ENCODE data around the gene DOK7.

The DOK7 gene

DNA sequence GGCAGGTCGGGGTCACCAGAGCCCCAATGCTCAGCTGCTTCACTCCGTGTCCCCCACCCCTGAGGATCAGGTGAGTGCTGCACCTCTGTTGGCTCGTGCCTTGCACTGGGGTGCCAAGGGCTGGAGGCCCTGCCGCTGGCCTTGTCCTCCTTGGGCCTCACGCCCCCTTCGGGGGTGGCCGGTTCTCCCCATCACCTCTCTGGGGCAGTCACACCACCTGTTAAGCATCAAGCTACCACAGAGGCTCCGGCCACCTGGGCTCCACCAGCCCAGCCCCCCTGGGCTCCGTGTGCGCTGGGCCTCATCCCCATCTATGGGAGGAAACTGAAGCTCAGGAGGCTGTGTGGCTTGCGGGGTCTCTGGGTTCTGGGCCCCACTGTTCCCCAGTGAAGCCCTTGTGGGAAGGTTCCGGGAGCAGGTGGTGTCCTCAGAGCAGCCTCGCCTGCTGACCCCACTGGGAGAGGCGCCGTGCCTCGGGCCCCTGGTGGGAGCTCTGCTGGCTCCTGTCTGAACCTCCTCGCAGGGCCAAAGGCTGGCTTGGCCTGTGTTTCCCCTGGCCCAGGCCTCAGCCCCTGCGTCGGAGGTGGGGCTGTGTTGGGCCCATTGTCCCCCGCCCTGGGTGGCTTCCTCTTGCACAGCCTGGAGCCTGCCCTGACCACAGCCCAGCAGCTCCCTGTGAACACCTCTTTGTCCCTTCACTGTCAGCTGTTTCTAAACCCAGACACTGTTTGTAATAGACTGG lies 30.8 kb downstream of the DOK7 start:
- Histone ChIP-seq H3K4me3 (ENCODE audit: low read length in 2 of 2) (no peak overlapping the region), H3K4ac (ENCODE audit: low read length) (no peak overlapping the region), H2BK15ac (ENCODE audit: low read length) (peak overlapping the region; percentile 97), H3K27ac (replicated peaks; ENCODE audit: low read length) (no peak overlapping the region), H3K9ac (ENCODE audit: low read depth, low read length, poor library complexity) (peak overlapping the region; percentile 9), H3K18ac (ENCODE audit: low read length) (peak overlapping the region; percentile 93), H3K23ac (ENCODE audit: low read depth, low read length, poor library complexity) (peak overlapping the region; percentile 11), H3K14ac (ENCODE audit: low read length) (peak overlapping the region; percentile 82), H3K27me3 (ENCODE audit: control insufficient read depth in 3 of 3, insufficient read depth in 3 of 3, low read depth in 1 of 3, low read length in 3 of 3) (peaks cover 0 to 10% (median 0%) of the 10 kb centered on the region in 3 experiments), H4K91ac (ENCODE audit: low read depth, low read length, poor library complexity) (no peak overlapping the region), H2BK120ac (ENCODE audit: low read depth, low read length) (peak overlapping the region; percentile 97), H3K36me3 (replicated peaks in 1 of 2; ENCODE audit: control insufficient read depth in 2 of 2, insufficient read depth in 2 of 2, low read length in 2 of 2) (peaks cover 0 to 2% of the 10 kb centered on the region in 2 donors), H4K8ac (ENCODE audit: low read depth, low read length) (no peak overlapping the region), H2AK5ac (ENCODE audit: low read depth, low read length) (peak overlapping the region; percentile 99), H2BK12ac (ENCODE audit: low read length) (peak overlapping the region; percentile 33), H3K4me2 (ENCODE audit: insufficient read depth, low read length, poor library complexity, severe bottlenecking) (no peak overlapping the region), H3K79me1 (ENCODE audit: low read depth, low read length) (peaks cover 2% of the 10 kb centered on the region), H3K4me1 (ENCODE audit: control insufficient read depth in 2 of 2, insufficient read depth in 1 of 2, low read depth in 1 of 2, low read length in 2 of 2) (peaks cover 21 to 26% of the 10 kb centered on the region in 2 donors), H2BK5ac (ENCODE audit: low read length) (no peak overlapping the region), H3K9me3 (replicated peaks in 1 of 2; ENCODE audit: control insufficient read depth in 2 of 2, insufficient read depth in 1 of 2, low read depth in 1 of 2, low read length in 2 of 2) (no peaks in the 10 kb centered on the region), H2AFZ (ENCODE audit: low read length) (peak overlapping the region; percentile 53)
- no CpG with 5 or more reads among the region's 20 CpGs for WGBS, 2 donors (ENCODE audit: extremely low coverage in 2 of 2, insufficient read length in 2 of 2, insufficient replicate concordance in 1 of 2)
- DNase-seq (ENCODE audit: low spot score) = no peak

DNA sequence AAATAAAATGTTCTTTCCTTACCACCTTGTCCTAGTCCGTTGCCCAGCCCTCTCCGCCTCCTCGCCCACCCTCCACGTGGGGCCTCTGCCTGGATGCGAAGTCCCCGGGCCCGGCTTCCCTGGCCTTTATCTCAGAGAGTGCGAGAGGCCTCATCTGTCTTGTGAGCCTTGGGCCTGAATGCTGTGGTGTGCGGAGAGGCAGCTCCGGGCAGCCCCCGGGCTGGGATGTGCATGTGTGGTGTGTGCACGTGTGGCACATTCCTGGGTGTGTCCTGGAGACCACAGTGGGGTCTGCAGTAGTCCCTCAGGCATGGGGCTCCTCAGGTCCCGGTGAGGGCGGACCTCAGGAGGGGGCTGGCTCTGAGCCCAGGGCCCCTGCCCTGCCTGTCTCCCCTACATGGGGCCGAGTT lies 31.4 kb downstream of the DOK7 start:
- peak overlapping the region; percentile 89 for H3K14ac ChIP-seq (ENCODE audit: low read length)
- peaks cover 0 to 10% (median 0%) of the 10 kb centered on the region in 3 experiments for H3K27me3 ChIP-seq (ENCODE audit: control insufficient read depth in 3 of 3, insufficient read depth in 3 of 3, low read depth in 1 of 3, low read length in 3 of 3)
- peak overlapping the region; percentile 72 for H4K91ac ChIP-seq (ENCODE audit: low read depth, low read length, poor library complexity)
- no peak for DNase-seq (ENCODE audit: low spot score)
- no CpG with 5 or more reads among the region's 15 CpGs for WGBS, 2 donors (ENCODE audit: extremely low coverage in 2 of 2, insufficient read length in 2 of 2, insufficient replicate concordance in 1 of 2)
- no peak overlapping the region for H4K8ac ChIP-seq (ENCODE audit: low read depth, low read length)
- H2AFZ ChIP-seq (ENCODE audit: low read length) = peak overlapping the region; percentile 53
- H3K4me1 ChIP-seq (ENCODE audit: control insufficient read depth in 2 of 2, insufficient read depth in 1 of 2, low read depth in 1 of 2, low read length in 2 of 2) = peaks cover 21 to 26% of the 10 kb centered on the region in 2 donors
- peak overlapping the region; percentile 95 for H3K4ac ChIP-seq (ENCODE audit: low read length)
- H3K18ac ChIP-seq (ENCODE audit: low read length) = peak overlapping the region; percentile 96
- peak overlapping the region; percentile 96 for H2AK5ac ChIP-seq (ENCODE audit: low read depth, low read length)
- no peak overlapping the region for H3K4me2 ChIP-seq (ENCODE audit: insufficient read depth, low read length, poor library complexity, severe bottlenecking)
- peak overlapping the region; percentile 81 for H3K9ac ChIP-seq (ENCODE audit: low read depth, low read length, poor library complexity)
- peak overlapping the region; percentile 90 for H2BK12ac ChIP-seq (ENCODE audit: low read length)
- no peak overlapping the region for H3K4me3 ChIP-seq (ENCODE audit: low read length in 2 of 2)
- H2BK120ac ChIP-seq (ENCODE audit: low read depth, low read length) = peak overlapping the region; percentile 81
- peak overlapping the region; percentile 91 for H3K23ac ChIP-seq (ENCODE audit: low read depth, low read length, poor library complexity)
- H3K9me3 ChIP-seq (replicated peaks in 1 of 2; ENCODE audit: control insufficient read depth in 2 of 2, insufficient read depth in 1 of 2, low read depth in 1 of 2, low read length in 2 of 2) = no peaks in the 10 kb centered on the region
- H3K36me3 ChIP-seq (replicated peaks in 1 of 2; ENCODE audit: control insufficient read depth in 2 of 2, insufficient read depth in 2 of 2, low read length in 2 of 2) = peaks cover 0 to 2% of the 10 kb centered on the region in 2 donors
- H3K79me1 ChIP-seq (ENCODE audit: low read depth, low read length) = peaks cover 2% of the 10 kb centered on the region
- H2BK5ac ChIP-seq (ENCODE audit: low read length) = peak overlapping the region; percentile 90
- peak overlapping the region; percentile 97 for H2BK15ac ChIP-seq (ENCODE audit: low read length)
- H3K27ac ChIP-seq (replicated peaks; ENCODE audit: low read length) = no peak overlapping the region

DNA sequence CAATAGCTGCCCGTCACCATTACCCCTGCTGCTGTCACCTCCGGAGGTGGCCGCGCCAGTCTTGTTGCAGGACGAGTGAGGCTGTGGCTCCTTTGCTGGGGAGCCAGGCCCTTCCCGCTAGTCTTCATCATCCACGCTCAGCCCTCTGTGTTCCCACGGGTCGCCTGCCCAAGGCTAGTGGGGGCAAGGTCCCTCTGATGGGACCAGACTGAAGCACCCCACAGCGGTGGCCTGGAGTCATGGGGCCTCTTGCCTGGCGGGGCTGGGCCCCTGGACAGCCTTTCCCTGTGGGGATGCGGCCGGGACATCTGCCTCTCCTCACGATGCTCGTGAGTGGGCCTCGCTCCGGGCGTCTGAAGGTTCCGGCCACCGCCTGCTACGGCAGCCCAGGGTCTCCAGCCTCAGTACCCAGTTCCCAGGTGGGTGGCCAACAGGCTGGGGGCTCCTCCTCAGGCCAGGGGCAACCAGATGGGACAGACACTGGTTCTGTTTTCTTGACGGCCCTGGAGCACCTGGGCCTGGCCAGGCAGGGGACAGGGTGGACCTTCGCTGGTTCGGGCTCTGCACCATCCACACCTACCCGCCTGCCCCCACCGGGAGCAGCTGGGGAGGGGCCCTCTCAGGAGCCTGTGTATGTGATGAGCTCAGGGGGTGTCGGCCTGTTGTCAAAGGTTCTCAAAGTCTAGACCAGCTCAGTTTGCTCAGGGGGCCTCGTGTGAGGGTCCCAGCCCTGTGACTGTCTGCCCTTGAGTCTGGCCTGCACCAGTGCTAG lies 32.3 kb downstream of the DOK7 start:
- DNase-seq (ENCODE audit: low spot score) = no peak
- no peak overlapping the region for H2AFZ ChIP-seq (ENCODE audit: low read length)
- peak overlapping the region; percentile 43 for H4K8ac ChIP-seq (ENCODE audit: low read depth, low read length)
- H2BK120ac ChIP-seq (ENCODE audit: low read depth, low read length) = peak overlapping the region; percentile 81
- H2BK15ac ChIP-seq (ENCODE audit: low read length) = peak overlapping the region; percentile 97
- peak overlapping the region; percentile 71 for H3K14ac ChIP-seq (ENCODE audit: low read length)
- peaks cover 5% of the 10 kb centered on the region for H3K79me1 ChIP-seq (ENCODE audit: low read depth, low read length)
- H2BK12ac ChIP-seq (ENCODE audit: low read length) = no peak overlapping the region
- no peak overlapping the region for H3K4me3 ChIP-seq (ENCODE audit: low read length in 2 of 2)
- peaks cover 0 to 10% (median 0%) of the 10 kb centered on the region in 3 experiments for H3K27me3 ChIP-seq (ENCODE audit: control insufficient read depth in 3 of 3, insufficient read depth in 3 of 3, low read depth in 1 of 3, low read length in 3 of 3)
- no peak overlapping the region for H3K4me2 ChIP-seq (ENCODE audit: insufficient read depth, low read length, poor library complexity, severe bottlenecking)
- H3K4me1 ChIP-seq (ENCODE audit: control insufficient read depth in 2 of 2, insufficient read depth in 1 of 2, low read depth in 1 of 2, low read length in 2 of 2) = peaks cover 21 to 26% of the 10 kb centered on the region in 2 donors
- H4K91ac ChIP-seq (ENCODE audit: low read depth, low read length, poor library complexity) = peak overlapping the region; percentile 72
- peaks cover 0 to 2% of the 10 kb centered on the region in 2 donors for H3K36me3 ChIP-seq (replicated peaks in 1 of 2; ENCODE audit: control insufficient read depth in 2 of 2, insufficient read depth in 2 of 2, low read length in 2 of 2)
- peak overlapping the region; percentile 96 for H2AK5ac ChIP-seq (ENCODE audit: low read depth, low read length)
- H3K9me3 ChIP-seq (replicated peaks in 1 of 2; ENCODE audit: control insufficient read depth in 2 of 2, insufficient read depth in 1 of 2, low read depth in 1 of 2, low read length in 2 of 2) = no peaks in the 10 kb centered on the region
- H3K23ac ChIP-seq (ENCODE audit: low read depth, low read length, poor library complexity) = peak overlapping the region; percentile 91
- no CpG with 5 or more reads among the region's 28 CpGs for WGBS, 2 donors (ENCODE audit: extremely low coverage in 2 of 2, insufficient read length in 2 of 2, insufficient replicate concordance in 1 of 2)
- peak overlapping the region; percentile 90 for H2BK5ac ChIP-seq (ENCODE audit: low read length)
- H3K4ac ChIP-seq (ENCODE audit: low read length) = no peak overlapping the region
- peak overlapping the region; percentile 81 for H3K9ac ChIP-seq (ENCODE audit: low read depth, low read length, poor library complexity)
- no peak overlapping the region for H3K27ac ChIP-seq (replicated peaks; ENCODE audit: low read length)
- peak overlapping the region; percentile 96 for H3K18ac ChIP-seq (ENCODE audit: low read length)

DNA sequence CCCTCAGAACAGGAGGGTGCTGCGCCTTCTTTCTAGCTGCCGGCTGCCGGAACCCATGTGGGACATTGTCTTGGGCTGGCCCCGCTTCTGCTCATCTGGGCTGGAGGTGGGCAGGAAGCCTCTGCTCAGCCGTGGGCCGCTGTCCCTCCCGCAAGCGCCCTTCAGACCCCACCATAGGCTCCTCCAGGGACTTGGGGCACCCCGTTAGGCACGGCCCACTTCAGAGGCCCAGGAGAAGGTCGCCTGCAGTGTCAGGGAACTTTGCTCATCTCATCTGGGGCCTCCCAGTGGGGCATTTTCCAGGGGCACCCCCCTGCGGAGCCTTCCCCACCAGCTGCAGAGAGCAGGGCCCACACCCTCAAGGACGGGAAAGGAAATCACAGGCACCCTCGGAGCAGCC lies 32.9 kb downstream of the DOK7 start:
- peak overlapping the region; percentile 96 for H2AK5ac ChIP-seq (ENCODE audit: low read depth, low read length)
- H3K4me1 ChIP-seq (ENCODE audit: control insufficient read depth in 2 of 2, insufficient read depth in 1 of 2, low read depth in 1 of 2, low read length in 2 of 2) = peaks cover 21 to 26% of the 10 kb centered on the region in 2 donors

More for the DNA sequence above, 32.9 kb downstream of the DOK7 start:
- WGBS, 2 donors (ENCODE audit: extremely low coverage in 2 of 2, insufficient read length in 2 of 2, insufficient replicate concordance in 1 of 2) = no CpG with 5 or more reads among the region's 14 CpGs
- peak overlapping the region; percentile 53 for H2BK5ac ChIP-seq (ENCODE audit: low read length)
- no peak overlapping the region for H2BK12ac ChIP-seq (ENCODE audit: low read length)
- H4K91ac ChIP-seq (ENCODE audit: low read depth, low read length, poor library complexity) = no peak overlapping the region
- H3K79me1 ChIP-seq (ENCODE audit: low read depth, low read length) = peaks cover 7% of the 10 kb centered on the region
- no peak overlapping the region for H3K4ac ChIP-seq (ENCODE audit: low read length)
- H2BK120ac ChIP-seq (ENCODE audit: low read depth, low read length) = no peak overlapping the region
- peak overlapping the region; percentile 48 for H3K18ac ChIP-seq (ENCODE audit: low read length)
- no peak overlapping the region for H4K8ac ChIP-seq (ENCODE audit: low read depth, low read length)
- H3K27me3 ChIP-seq (ENCODE audit: control insufficient read depth in 3 of 3, insufficient read depth in 3 of 3, low read depth in 1 of 3, low read length in 3 of 3) = peaks cover 0 to 10% (median 0%) of the 10 kb centered on the region in 3 experiments
- H3K4me3 ChIP-seq (ENCODE audit: low read length in 2 of 2) = no peak overlapping the region
- H3K9ac ChIP-seq (ENCODE audit: low read depth, low read length, poor library complexity) = no peak overlapping the region
- peak overlapping the region; percentile 65 for H3K23ac ChIP-seq (ENCODE audit: low read depth, low read length, poor library complexity)
- no peaks in the 10 kb centered on the region for H3K9me3 ChIP-seq (replicated peaks in 1 of 2; ENCODE audit: control insufficient read depth in 2 of 2, insufficient read depth in 1 of 2, low read depth in 1 of 2, low read length in 2 of 2)
- no peak overlapping the region for H2AFZ ChIP-seq (ENCODE audit: low read length)
- no peak overlapping the region for H3K4me2 ChIP-seq (ENCODE audit: insufficient read depth, low read length, poor library complexity, severe bottlenecking)
- peaks cover 2% of the 10 kb centered on the region in 2 donors for H3K36me3 ChIP-seq (replicated peaks in 1 of 2; ENCODE audit: control insufficient read depth in 2 of 2, insufficient read depth in 2 of 2, low read length in 2 of 2)
- no peak overlapping the region for H3K14ac ChIP-seq (ENCODE audit: low read length)
- H3K27ac ChIP-seq (replicated peaks; ENCODE audit: low read length) = no peak overlapping the region
- no peak for DNase-seq (ENCODE audit: low spot score)
- H2BK15ac ChIP-seq (ENCODE audit: low read length) = no peak overlapping the region
